Nephron progenitor cell (in vitro differentiated cells): ENCODE results near the gene SPSB4.
"Not testable (repeated sequence)": the region's sequence is repeated elsewhere in the genome, so short reads cannot be mapped to it uniquely, and the experiment has no call there.

Experiments used
- DNase-seq: peaks from one replicate; pipeline ENCODE4 v3.0.0; 2021
- H3K27ac Mint-ChIP-seq: 2 replicates; pipeline ENCODE4 v1.8.0; 2021; ENCODE audit warnings: mild to moderate bottlenecking, moderate library complexity, mixed read lengths
- H3K27me3 Mint-ChIP-seq: 2 replicates; pipeline ENCODE4 v1.8.0; 2021; ENCODE audit warnings: mild to moderate bottlenecking, low read depth, mixed read lengths; ENCODE audit not compliant: poor library complexity
- H3K36me3 Mint-ChIP-seq: 2 replicates; pipeline ENCODE4 v1.8.0; 2021; ENCODE audit warnings: low read depth, mixed read lengths
- H3K4me1 Mint-ChIP-seq: 2 replicates; pipeline ENCODE4 v1.8.0; 2021; ENCODE audit warnings: mixed read lengths
- H3K4me3 Mint-ChIP-seq: 2 replicates; pipeline ENCODE4 v1.8.0; 2021; ENCODE audit warnings: mild to moderate bottlenecking, moderate library complexity, mixed read lengths
- H3K9me3 Mint-ChIP-seq: 2 replicates; pipeline ENCODE4 v1.8.0; 2021; ENCODE audit warnings: mild to moderate bottlenecking, moderate library complexity, mixed read lengths
- TF ChIP-seq, protein P1 (sequence below): fragments of 200-600 bp; sonication (generic); IDR thresholded peaks from 2 replicates; pipeline ENCODE4 v1.5.0; 2021; ENCODE audit warnings: antibody characterized with exemption

SPSB4 gene

DNA sequence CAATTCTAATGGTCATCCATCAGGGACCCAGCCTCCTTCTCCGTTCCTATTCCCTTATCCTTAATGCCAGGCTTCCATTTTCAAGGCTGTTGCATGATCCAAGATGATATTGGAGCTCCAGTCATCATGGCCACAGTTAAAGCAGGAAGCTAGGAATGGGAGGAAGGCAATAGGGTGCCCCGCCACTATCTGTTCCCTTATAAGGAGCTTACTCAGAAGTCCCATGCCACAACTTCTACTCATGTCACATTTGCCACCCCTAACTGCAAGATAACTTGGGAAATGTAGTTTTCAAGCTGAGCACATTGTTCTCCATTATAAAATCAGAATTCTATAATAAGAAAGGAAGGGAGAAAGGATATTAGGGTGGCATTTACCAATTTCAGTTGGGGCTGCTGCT, 38.6 kb upstream of the SPSB4 start:
- H3K36me3 Mint-ChIP-seq, result no peaks in the 10 kb centered on the region
- TF ChIP-seq, protein P1, sequence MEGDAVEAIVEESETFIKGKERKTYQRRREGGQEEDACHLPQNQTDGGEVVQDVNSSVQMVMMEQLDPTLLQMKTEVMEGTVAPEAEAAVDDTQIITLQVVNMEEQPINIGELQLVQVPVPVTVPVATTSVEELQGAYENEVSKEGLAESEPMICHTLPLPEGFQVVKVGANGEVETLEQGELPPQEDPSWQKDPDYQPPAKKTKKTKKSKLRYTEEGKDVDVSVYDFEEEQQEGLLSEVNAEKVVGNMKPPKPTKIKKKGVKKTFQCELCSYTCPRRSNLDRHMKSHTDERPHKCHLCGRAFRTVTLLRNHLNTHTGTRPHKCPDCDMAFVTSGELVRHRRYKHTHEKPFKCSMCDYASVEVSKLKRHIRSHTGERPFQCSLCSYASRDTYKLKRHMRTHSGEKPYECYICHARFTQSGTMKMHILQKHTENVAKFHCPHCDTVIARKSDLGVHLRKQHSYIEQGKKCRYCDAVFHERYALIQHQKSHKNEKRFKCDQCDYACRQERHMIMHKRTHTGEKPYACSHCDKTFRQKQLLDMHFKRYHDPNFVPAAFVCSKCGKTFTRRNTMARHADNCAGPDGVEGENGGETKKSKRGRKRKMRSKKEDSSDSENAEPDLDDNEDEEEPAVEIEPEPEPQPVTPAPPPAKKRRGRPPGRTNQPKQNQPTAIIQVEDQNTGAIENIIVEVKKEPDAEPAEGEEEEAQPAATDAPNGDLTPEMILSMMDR, result no peak
- no peaks in the 10 kb centered on the region for H3K27me3 Mint-ChIP-seq
- no peak for DNase-seq
- no peak overlapping the region for H3K4me3 Mint-ChIP-seq
- no peak overlapping the region for H3K27ac Mint-ChIP-seq
- H3K4me1 Mint-ChIP-seq, result peaks cover 11% of the 10 kb centered on the region
- H3K9me3 Mint-ChIP-seq, result peaks cover 6% of the 10 kb centered on the region

DNA sequence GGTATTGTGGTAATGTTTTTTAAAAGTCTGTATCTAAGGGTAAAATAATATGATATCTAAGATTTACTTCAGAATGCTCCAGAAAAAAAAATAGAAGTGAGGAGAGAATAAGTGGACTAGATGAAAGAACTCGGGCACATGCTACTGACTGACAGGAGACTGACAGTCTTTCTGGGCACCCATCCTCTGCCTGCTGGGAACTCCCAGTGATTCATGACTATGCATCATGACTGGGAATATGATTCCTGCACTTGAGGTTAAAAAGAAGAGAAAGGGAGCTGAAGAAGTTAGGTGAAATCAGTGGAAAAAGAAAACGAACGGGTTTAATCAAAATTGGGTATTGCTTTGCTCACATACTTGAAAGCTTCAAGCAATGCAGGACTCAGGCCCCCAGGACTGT, 35.7 kb upstream of the SPSB4 start:
- H3K4me1 Mint-ChIP-seq, result peaks cover 11% of the 10 kb centered on the region
- no peak overlapping the region for H3K27ac Mint-ChIP-seq
- DNase-seq, result no peak
- TF ChIP-seq, protein P1, result no peak
- H3K27me3 Mint-ChIP-seq, result peaks cover 2% of the 10 kb centered on the region
- no peaks in the 10 kb centered on the region for H3K36me3 Mint-ChIP-seq
- H3K9me3 Mint-ChIP-seq, result peaks cover 7% of the 10 kb centered on the region
- H3K4me3 Mint-ChIP-seq, result no peak overlapping the region

DNA sequence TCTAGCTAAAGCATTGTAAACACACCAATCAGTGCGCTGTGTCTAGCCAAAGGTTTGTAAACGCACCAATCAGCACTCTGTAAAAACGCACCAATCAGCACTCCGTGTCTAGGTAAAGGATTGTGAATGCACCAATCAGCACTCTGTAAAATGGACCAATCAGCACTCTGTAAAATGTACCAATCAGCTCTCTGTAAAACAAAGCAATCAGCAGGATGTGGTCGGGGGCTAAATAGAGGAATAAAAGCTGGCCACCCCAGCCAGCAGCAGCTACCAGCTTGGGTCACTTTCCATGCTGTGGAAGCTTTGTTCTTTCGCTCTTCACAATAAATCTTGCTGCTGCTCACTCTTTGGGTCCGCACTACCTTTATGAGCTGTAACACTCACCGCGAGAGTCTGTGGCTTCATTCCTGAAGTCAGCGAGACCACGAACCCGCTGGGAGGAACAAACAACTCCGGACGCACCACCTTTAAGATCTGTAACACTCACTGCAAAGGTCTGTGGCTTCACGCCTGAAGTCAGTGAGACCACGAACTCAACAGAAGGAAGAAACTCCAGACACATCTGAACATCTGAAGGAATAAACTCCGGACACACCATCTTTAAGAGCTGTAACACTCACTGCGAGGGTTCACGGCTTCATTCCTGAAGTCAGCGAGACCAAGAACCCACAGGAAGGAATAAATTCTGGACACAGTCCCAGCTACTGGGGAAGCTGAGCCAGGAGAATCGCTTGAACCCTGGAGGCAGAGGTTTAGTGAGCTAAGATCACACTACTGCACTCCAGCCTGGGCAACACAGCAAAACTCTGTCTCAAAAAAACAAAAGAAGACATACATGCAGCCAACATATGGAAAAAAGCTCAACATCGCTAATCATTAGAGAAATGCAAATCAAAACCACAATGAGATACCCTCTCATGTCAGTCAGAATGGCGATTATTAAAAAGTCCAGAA, 33.5 kb upstream of the SPSB4 start:
- DNase-seq, H3K4me3 Mint-ChIP-seq, H3K9me3 Mint-ChIP-seq, H3K27me3 Mint-ChIP-seq, H3K27ac Mint-ChIP-seq, H3K36me3 Mint-ChIP-seq, H3K4me1 Mint-ChIP-seq: not testable (repeated sequence)

- H3K4me1 Mint-ChIP-seq, result no peaks in the 10 kb centered on the region
- peaks cover 7% of the 10 kb centered on the region for H3K9me3 Mint-ChIP-seq
- peaks cover 11% of the 10 kb centered on the region for H3K27me3 Mint-ChIP-seq
- H3K27ac Mint-ChIP-seq, result peak overlapping the region; percentile 7
- no peak overlapping the region for H3K4me3 Mint-ChIP-seq
- DNase-seq, result no peak
- TF ChIP-seq, protein P1, result no peak
- no peaks in the 10 kb centered on the region for H3K36me3 Mint-ChIP-seq
Measured at GRCh38 chr3:141019244-141019643, 31.9 kb upstream of the SPSB4 start.

DNA sequence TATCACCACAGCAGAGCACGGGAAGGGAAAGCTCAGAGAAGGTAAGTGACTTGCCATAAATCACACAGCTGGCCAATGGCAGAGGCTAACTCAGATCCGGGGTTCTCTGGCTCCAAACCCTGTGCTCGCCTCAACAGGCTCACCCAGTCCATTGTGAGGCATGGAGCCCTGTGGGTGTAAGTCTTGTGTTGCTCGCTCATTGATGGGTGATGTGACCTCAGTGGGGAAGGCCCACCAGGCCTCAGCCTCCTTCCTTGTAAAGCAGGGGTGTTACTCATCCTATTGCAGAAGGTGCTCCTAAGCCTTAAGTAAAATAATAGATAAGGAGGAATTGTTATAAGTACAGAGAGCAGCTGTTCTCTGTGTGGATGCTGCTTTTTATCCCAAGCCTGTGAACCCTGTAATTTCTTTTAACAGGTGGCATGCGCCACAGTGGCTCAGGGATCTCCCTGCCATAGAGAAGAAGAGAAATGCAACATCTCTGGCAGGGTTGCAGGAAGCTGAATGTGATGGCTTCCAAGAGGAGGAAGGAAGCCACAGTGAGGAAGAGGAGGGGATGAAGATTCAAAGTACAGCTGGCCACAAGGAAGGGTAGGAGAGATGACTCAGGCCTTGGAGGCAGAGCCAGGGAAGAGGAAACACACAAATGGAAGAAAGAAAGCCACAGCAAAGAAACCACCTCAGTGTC, 30.9 kb upstream of the SPSB4 start:
- Mint-ChIP-seq H3K4me1 (no peaks in the 10 kb centered on the region), H3K36me3 (no peaks in the 10 kb centered on the region), H3K27ac (peak overlapping the region; percentile 84), H3K27me3 (peaks cover 13% of the 10 kb centered on the region), H3K9me3 (peaks cover 7% of the 10 kb centered on the region), H3K4me3 (no peak overlapping the region)
- no peak for DNase-seq
- TF ChIP-seq, protein P1, result no peak

GRCh38 chr3:141021261-141021660, 29.9 kb upstream of the SPSB4 start:
- Mint-ChIP-seq H3K4me3 (no peak overlapping the region), H3K4me1 (no peaks in the 10 kb centered on the region), H3K36me3 (no peaks in the 10 kb centered on the region), H3K27ac (no peak overlapping the region), H3K9me3 (peaks cover 7% of the 10 kb centered on the region), H3K27me3 (peaks cover 13% of the 10 kb centered on the region)
- TF ChIP-seq, protein P1, result no peak
- DNase-seq, result no peak
